DOHH2 (cell line): ENCODE results near the gene GRK2.
"Not testable (repeated sequence)": the region's sequence is repeated elsewhere in the genome, so short reads cannot be mapped to it uniquely, and the experiment has no call there.

Source experiments
- H3F3A ChIP-seq: fragments of 200-600 bp; sonication (generic), shearing (Covaris generic); 2 replicates; pipeline ENCODE4 v1.6.0; 2016; ENCODE audit warnings: antibody characterized with exemption, mild to moderate bottlenecking; ENCODE audit not compliant: control insufficient read depth, insufficient read depth
- H3K27ac ChIP-seq: fragments of 200-600 bp; sonication (generic); 2 replicates; pipeline ENCODE4 v1.5.1; 2014; ENCODE audit warnings: low read depth, mild to moderate bottlenecking, low read length, moderate library complexity
- H3K27me3 ChIP-seq: fragments of 200-600 bp; sonication (generic); 2 replicates; pipeline ENCODE4 v1.6.1; 2014; ENCODE audit warnings: mild to moderate bottlenecking, low read length, mixed read lengths; ENCODE audit not compliant: control insufficient read depth
- H3K36me3 ChIP-seq: fragments of 200-600 bp; sonication (generic); 2 replicates; pipeline ENCODE4 v1.6.1; 2014; ENCODE audit warnings: mild to moderate bottlenecking, low read length, moderate library complexity, mixed read lengths; ENCODE audit not compliant: control insufficient read depth
- H3K4me1 ChIP-seq: fragments of 200-600 bp; sonication (generic); 2 replicates; pipeline ENCODE4 v1.6.1; 2014; ENCODE audit warnings: mild to moderate bottlenecking, low read length, mixed read lengths; ENCODE audit not compliant: control insufficient read depth
- H3K4me2 ChIP-seq: fragments of 200-600 bp; sonication (generic); 2 replicates; pipeline ENCODE4 v1.6.0; 2014; ENCODE audit warnings: mild to moderate bottlenecking, low read length, moderate library complexity
- H3K4me3 ChIP-seq: fragments of 200-600 bp; sonication (generic); 2 replicates; pipeline ENCODE4 v1.5.1; 2014; ENCODE audit warnings: mild to moderate bottlenecking, low read length, mixed read lengths
- H3K79me2 ChIP-seq: fragments of 200-600 bp; sonication (generic); 2 replicates; pipeline ENCODE4 v1.6.1; 2014; ENCODE audit warnings: mild to moderate bottlenecking, low read length, mixed read lengths; ENCODE audit not compliant: control insufficient read depth
- H3K9me2 ChIP-seq: fragments of 200-600 bp; sonication (generic); replicated peaks from 2 replicates; pipeline ENCODE4 v1.6.1; 2014; ENCODE audit warnings: mild to moderate bottlenecking, low read length, mixed read lengths; ENCODE audit not compliant: control insufficient read depth
- H3K9me3 ChIP-seq: fragments of 200-600 bp; sonication (generic); 2 replicates; pipeline ENCODE4 v1.6.1; 2014; ENCODE audit warnings: antibody characterized with exemption, low read length, mixed read lengths; ENCODE audit not compliant: control insufficient read depth, insufficient read depth
- H4K20me1 ChIP-seq: fragments of 200-600 bp; sonication (generic); 2 replicates; pipeline ENCODE4 v1.6.0; 2014; ENCODE audit warnings: low read depth, mild to moderate bottlenecking, antibody characterized with exemption, low read length, moderate library complexity; ENCODE audit not compliant: control insufficient read depth, insufficient read depth
- CTCF ChIP-seq: fragments of 200-600 bp; sonication (generic); IDR thresholded peaks from one replicate; pipeline ENCODE4 v1.5.1; 2014; ENCODE audit warnings: antibody characterized with exemption, mild to moderate bottlenecking, low read depth, low read length; ENCODE audit not compliant: poor library complexity, severe bottlenecking
- EZH2phosphoT487 ChIP-seq: fragments of 200-600 bp; sonication (generic); IDR thresholded peaks from 2 replicates; pipeline ENCODE4 v1.6.1; 2017; ENCODE audit warnings: borderline replicate concordance, mild to moderate bottlenecking, antibody characterized with exemption, low read length, moderate library complexity, mixed read lengths

GRK2 gene

GRCh38 chr11:67230886-67231285, 35.4 kb upstream of the GRK2 start:
- Histone ChIP-seq H3K4me1 (no peaks in the 10 kb centered on the region), H3K27ac (no peak overlapping the region), H3K9me2 (no peaks in the 10 kb centered on the region), H3K4me2 (no peak overlapping the region), H3K27me3 (no peaks in the 10 kb centered on the region), H3K9me3 (no peaks in the 10 kb centered on the region), H3K4me3 (no peak overlapping the region), H4K20me1 (no peaks in the 10 kb centered on the region), H3K79me2 (no peaks in the 10 kb centered on the region), H3F3A (no peaks in the 10 kb centered on the region), H3K36me3 (peaks cover 59% of the 10 kb centered on the region)
- no peak for TF ChIP-seq CTCF
- TF ChIP-seq EZH2phosphoT487, result no peak

GRCh38 chr11:67233584-67234190, 32.6 kb upstream of the GRK2 start:
- Histone ChIP-seq H3K27ac (no peak overlapping the region), H3K4me2 (no peak overlapping the region), H3K36me3 (peaks cover 43% of the 10 kb centered on the region), H3K9me2 (no peaks in the 10 kb centered on the region), H3K4me3 (no peak overlapping the region), H4K20me1 (no peaks in the 10 kb centered on the region), H3K4me1 (peaks cover 4% of the 10 kb centered on the region), H3K9me3 (no peaks in the 10 kb centered on the region), H3F3A (peaks cover 17% of the 10 kb centered on the region), H3K27me3 (no peaks in the 10 kb centered on the region), H3K79me2 (peaks cover under 1% of the 10 kb centered on the region)
- no peak for TF ChIP-seq CTCF
- no peak for TF ChIP-seq EZH2phosphoT487

- H3K9me2 ChIP-seq, H3K4me3 ChIP-seq, H4K20me1 ChIP-seq, H3K9me3 ChIP-seq, H3K79me2 ChIP-seq, H3K4me2 ChIP-seq, H3K27me3 ChIP-seq, H3K27ac ChIP-seq: not testable (repeated sequence)
- Histone ChIP-seq H3K4me1 (peaks cover 13% of the 10 kb centered on the region), H3K36me3 (peaks cover 36% of the 10 kb centered on the region), H3F3A (peaks cover 22% of the 10 kb centered on the region)
These were observed 31.7 kb upstream of the GRK2 start for GRCh38 chr11:67234571-67234970.

- Histone ChIP-seq H3K4me1 (peaks cover 31% of the 10 kb centered on the region), H3K27ac (no peak overlapping the region), H3K27me3 (no peaks in the 10 kb centered on the region), H3K9me2 (no peaks in the 10 kb centered on the region), H3K79me2 (peaks cover 32% of the 10 kb centered on the region), H3K36me3 (peaks cover 39% of the 10 kb centered on the region), H3K4me2 (no peak overlapping the region), H4K20me1 (peaks cover 10% of the 10 kb centered on the region), H3K9me3 (no peaks in the 10 kb centered on the region), H3K4me3 (no peak overlapping the region), H3F3A (peaks cover 25% of the 10 kb centered on the region)
- TF ChIP-seq CTCF, result no peak
- no peak for TF ChIP-seq EZH2phosphoT487
These were observed 28.7 kb upstream of the GRK2 start for GRCh38 chr11:67237574-67237973.
